HG02840 (cell line): ENCODE data around the gene UROC1.

Source experiments
- ATAC-seq: cut with Tn5 transposase; IDR thresholded peaks from one replicate; pipeline ENCODE4 v1.9.1; 2021; ENCODE audit warnings: mild to moderate bottlenecking, moderate library complexity, moderate number of reproducible peaks; ENCODE audit not compliant: unreplicated experiment, low FRiP score

UROC1 gene

GRCh38 chr3:126484148-126484547 lies 33.4 kb downstream of the UROC1 start:
- no peak for ATAC-seq

- ATAC-seq, result no peak
Observed at GRCh38 chr3:126483321-126483761, 34.2 kb downstream of the UROC1 start.

GRCh38 chr3:126482503-126483255 lies 34.9 kb downstream of the UROC1 start:
- ATAC-seq, result no peak

DNA sequence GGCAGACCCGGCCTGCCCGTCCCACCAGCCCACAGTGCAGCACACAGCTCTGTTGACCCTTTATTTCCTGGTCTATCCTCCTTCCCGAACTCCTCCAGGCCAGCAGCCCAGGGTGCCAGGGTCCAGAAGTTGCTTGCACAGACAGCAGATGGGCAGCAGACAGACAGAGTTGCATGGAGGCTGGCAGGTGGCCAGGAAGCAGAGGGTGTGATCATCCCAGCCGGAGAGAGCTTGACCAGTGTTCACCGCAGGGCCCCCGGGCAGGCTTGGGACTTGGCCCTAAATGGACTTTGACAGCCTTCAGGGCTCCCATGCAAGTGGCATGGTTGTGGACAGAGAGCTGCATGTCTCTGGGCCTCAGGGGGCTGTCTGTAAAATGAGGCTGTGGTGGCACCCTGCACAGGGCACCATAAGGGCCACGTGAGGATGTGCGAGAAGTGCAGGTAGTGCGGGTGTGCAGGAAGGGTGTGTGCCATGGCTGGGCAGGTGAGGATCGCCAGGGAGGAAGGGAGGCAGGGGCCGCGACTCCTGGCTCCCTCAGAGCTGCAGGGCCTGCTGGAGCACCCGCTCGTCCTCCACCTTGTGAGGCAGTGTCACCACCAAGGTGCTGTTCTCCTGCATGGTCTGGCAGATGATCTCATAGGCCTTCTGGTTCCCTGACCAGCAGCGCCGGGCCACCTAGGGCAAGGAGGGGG lies 35.6 kb downstream of the UROC1 start:
- ATAC-seq, result no peak

DNA sequence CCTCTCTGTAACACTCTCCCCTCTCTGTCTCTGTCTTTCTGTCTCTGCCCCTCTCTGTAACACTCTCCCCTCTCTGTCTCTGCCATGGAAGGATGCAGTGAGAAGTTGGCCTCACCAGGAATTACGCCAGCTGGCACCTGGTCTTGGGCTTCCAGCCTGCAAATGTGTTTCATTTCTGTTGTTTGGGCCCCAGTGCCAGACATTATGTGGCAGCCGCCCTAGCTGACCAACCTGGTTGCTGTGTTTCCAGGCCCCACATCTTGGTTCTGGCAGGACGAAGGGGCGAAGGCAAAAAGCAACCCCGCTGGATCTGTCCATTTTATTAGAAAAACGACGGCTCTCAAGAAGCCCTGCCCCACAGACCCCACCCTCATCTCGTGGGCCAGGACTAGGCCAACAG lies 36.7 kb downstream of the UROC1 start:
- no peak for ATAC-seq

DNA sequence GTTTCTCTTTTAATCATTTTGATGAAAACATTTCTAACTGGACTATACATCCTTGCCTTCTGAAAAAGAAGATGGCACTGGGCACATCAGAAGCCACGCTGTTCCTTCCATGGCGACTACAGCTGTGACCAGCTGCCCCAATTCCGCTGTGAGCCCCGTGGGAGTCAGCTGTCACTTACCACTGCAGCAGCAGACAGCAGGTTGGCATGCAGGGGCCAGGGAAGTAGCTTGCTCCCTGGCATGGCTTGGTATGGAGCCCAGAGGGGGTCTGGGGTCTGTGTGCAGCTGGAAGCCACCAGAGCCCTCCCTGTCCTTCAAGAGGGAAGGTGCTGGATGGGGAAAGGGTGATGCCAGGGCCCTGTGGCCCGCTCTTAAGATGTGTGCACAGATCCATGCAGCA lies 37.4 kb downstream of the UROC1 start:
- ATAC-seq, result no peak

DNA sequence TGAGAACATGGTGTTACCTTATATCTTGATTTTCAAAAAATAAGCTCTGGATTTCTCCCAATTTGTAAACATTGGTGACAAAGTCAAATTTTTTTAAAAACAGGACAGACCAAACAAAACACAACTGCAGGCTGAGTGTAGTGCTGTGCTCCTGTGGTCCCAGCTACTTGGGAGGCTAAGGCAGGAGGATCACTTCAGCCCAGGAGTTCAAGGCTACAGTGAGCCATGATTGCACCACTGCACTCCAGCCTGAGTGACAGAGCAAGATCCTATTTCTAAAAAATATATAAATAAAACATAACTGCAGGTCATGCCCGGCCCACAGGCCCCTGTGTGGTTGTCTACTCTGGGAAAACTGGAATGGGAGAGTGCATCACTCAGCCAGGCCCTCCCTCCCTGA lies 37.9 kb downstream of the UROC1 start:
- ATAC-seq, result no peak

DNA sequence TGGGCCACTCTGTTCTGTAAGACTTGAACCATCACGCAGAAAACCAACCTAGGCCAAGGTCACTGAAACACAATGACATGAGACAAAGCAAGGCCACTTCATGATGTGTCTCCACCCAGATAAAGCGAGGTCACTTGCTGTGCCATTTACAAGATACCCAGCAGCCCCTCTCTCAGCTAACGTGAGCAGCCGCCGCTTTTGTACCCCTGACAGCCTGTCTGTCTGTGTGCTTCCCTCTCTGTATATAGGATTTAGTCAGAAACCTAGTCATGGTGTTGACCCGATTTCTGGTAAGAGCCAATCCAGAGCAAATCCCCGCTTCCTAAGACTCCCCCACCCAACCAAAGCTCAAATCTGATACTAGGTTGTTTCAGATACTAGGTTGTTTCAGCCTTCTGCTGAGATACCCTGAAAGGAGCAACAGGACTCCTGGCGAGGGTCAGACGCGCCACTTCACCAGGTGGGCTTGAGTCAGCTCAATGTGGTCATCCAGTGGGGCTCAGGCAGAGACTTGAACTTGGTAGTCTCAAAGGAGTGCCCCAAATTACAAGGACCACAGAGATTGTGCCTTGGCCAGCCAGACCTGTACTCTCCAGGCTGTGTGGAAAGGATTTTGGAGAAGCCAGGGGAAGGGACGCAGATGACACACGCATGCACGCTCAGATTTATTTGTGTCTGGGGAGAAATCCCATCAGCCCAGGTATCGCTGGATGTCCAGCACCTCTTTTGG lies 38.8 kb downstream of the UROC1 start:
- no peak for ATAC-seq

- ATAC-seq, result no peak
Observed at GRCh38 chr3:126477061-126477380, 40.6 kb downstream of the UROC1 start.

- peak; percentile 34 for ATAC-seq
Observed at GRCh38 chr3:126476166-126477060, 41.2 kb downstream of the UROC1 start.

DNA sequence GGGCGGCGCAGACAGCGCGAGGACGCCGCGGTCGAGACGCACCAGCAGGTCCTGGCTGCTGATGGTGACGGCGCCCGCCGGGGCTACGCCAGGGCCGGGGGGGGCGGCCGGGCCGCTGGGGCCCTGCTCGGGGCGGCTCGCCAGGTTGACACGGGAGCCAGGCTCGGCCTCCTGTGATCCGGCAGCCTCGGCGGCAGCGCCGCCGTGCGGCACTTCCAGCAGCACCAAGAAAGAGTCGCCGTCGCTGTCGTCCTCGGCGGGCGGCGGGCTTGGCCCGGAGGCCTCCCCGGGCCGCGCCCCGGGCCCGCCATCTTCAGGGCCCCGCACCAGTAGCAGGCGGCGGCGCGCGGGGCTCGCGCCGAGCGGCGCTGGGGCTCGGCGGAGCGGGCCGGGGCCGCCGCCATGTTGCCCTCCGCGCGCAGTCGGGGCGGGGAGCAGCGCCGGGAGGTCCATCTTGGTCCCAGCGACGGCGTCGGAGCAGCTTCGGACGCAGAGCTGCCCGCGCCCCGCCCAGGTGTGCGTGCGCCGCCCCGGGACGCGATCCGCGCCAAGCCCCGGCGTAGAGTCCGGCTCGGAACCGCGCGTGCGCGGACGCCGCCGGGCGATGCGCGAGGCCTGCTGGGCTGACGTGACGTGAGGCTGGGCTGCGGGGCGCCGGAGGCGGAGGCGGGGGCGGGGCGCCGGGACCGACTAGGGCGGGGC lies 42.0 kb downstream of the UROC1 start, which contains the start of gene ZXDC:
ZXDC (minus strand) TSS at position 479 of the 702 bp plus-strand sequence; CDS start at position 453, 26 bp downstream.
- peak; percentile 85 for ATAC-seq

- peak; percentile 14 for ATAC-seq
Observed at GRCh38 chr3:126474498-126475412, 42.8 kb downstream of the UROC1 start.

- no peak for ATAC-seq
Observed at GRCh38 chr3:126473292-126474168, 44.0 kb downstream of the UROC1 start.

GRCh38 chr3:126472277-126473006 lies 45.1 kb downstream of the UROC1 start:
- no peak for ATAC-seq

DNA sequence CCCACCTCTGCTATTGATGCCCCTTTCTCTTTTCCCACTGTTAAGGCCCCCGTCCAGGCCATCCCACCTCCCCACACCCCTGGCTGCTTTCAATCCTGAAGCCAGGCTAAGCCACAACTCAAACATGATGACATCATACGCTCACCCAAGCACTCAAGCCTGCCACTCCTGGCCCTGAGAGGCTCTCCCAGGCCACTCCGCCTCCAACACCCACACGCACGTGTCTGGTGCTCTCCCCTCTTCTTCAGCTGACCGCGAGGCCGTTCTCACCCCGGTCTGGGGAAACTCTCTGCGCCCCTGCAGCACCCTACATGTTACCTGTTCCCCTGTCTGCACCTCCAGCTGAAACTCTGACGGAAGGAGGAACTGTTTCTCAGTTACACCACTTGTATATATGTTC lies 48.1 kb downstream of the UROC1 start:
- no peak for ATAC-seq

- no peak for ATAC-seq
Observed at GRCh38 chr3:126468028-126468891, 49.3 kb downstream of the UROC1 start.
